ENCODE results near the gene LYRM4. TPM values are rescaled to one million over a fixed set of nuclear protein-coding genes. Genes with fewer than 3 reads are reported as not detected.

LYRM4 gene
- total RNA-seq, 1 donor from 2014 or later = 28.5 TPM

GRCh38 chr6:5151955-5152401 lies 108.8 kb downstream of the LYRM4 start:
- H3K4me1 ChIP-seq = no peaks in the 10 kb centered on the region
- H3K36me3 ChIP-seq = no peaks in the 10 kb centered on the region
- intact Hi-C loops (cut with micrococcal nuclease) = no loop called here
- no peaks in the 10 kb centered on the region for H3K9me3 ChIP-seq (replicated peaks)
- H3K4me3 ChIP-seq = no peak overlapping the region
- no peak overlapping the region for H3K27ac ChIP-seq (replicated peaks)
- no peaks in the 10 kb centered on the region for H3K27me3 ChIP-seq (ENCODE audit: low read depth)
- DNase-seq = no peak
- TF ChIP-seq CTCF (IDR thresholded peaks at IDR 0.05; ENCODE audit: borderline replicate concordance) = no peak

GRCh38 chr6:5151360-5151954 lies 109.3 kb downstream of the LYRM4 start:
- H3K9me3 ChIP-seq (replicated peaks) = no peaks in the 10 kb centered on the region
- no peaks in the 10 kb centered on the region for H3K36me3 ChIP-seq
- no peak overlapping the region for H3K4me3 ChIP-seq
- no peak for TF ChIP-seq CTCF (IDR thresholded peaks at IDR 0.05; ENCODE audit: borderline replicate concordance)
- H3K27ac ChIP-seq (replicated peaks) = no peak overlapping the region
- DNase-seq = no peak
- H3K27me3 ChIP-seq (ENCODE audit: low read depth) = no peaks in the 10 kb centered on the region
- intact Hi-C loops (cut with micrococcal nuclease) = no loop called here
- no peaks in the 10 kb centered on the region for H3K4me1 ChIP-seq

- Histone ChIP-seq H3K4me1 (no peaks in the 10 kb centered on the region), H3K4me3 (no peak overlapping the region), H3K9me3 (replicated peaks) (no peaks in the 10 kb centered on the region), H3K27me3 (ENCODE audit: low read depth) (no peaks in the 10 kb centered on the region), H3K27ac (replicated peaks) (no peak overlapping the region), H3K36me3 (no peaks in the 10 kb centered on the region)
- TF ChIP-seq CTCF (IDR thresholded peaks at IDR 0.05; ENCODE audit: borderline replicate concordance) = no peak
- intact Hi-C loops (cut with micrococcal nuclease) = no loop called here
- DNase-seq = no peak
Measured at GRCh38 chr6:5150551-5151075, 110.1 kb downstream of the LYRM4 start.

GRCh38 chr6:5149891-5150290 lies 110.9 kb downstream of the LYRM4 start:
- TF ChIP-seq CTCF (IDR thresholded peaks at IDR 0.05; ENCODE audit: borderline replicate concordance) = no peak
- intact Hi-C loops (cut with micrococcal nuclease) = loop anchor here (10.0 kb wide), 1 partner anchor 55 kb away; no protein-coding TSS in a partner anchor
- Histone ChIP-seq H3K4me1 (no peaks in the 10 kb centered on the region), H3K4me3 (no peak overlapping the region), H3K36me3 (no peaks in the 10 kb centered on the region), H3K9me3 (replicated peaks) (no peaks in the 10 kb centered on the region), H3K27ac (replicated peaks) (no peak overlapping the region), H3K27me3 (ENCODE audit: low read depth) (no peaks in the 10 kb centered on the region)
- no peak for DNase-seq

GRCh38 chr6:5149159-5149704 lies 111.5 kb downstream of the LYRM4 start:
- intact Hi-C loops (cut with micrococcal nuclease) = loop anchor here (10.0 kb wide), 1 partner anchor 56 kb away; no protein-coding TSS in a partner anchor
- TF ChIP-seq CTCF (IDR thresholded peaks at IDR 0.05; ENCODE audit: borderline replicate concordance) = no peak

More at GRCh38 chr6:5149159-5149704, 111.5 kb downstream of the LYRM4 start:
- DNase-seq = no peak
- Histone ChIP-seq H3K27ac (replicated peaks) (no peak overlapping the region), H3K4me1 (no peaks in the 10 kb centered on the region), H3K36me3 (no peaks in the 10 kb centered on the region), H3K4me3 (no peak overlapping the region), H3K27me3 (ENCODE audit: low read depth) (no peaks in the 10 kb centered on the region), H3K9me3 (replicated peaks) (no peaks in the 10 kb centered on the region)

Data from left ventricle myocardium inferior (tissue), 1 donor.